ENCODE data around the gene GBA3. TPM values are rescaled to one million over a fixed set of nuclear protein-coding genes. Genes with fewer than 3 reads are reported as not detected.

GBA3 gene
- total RNA-seq, 6 experiments from 2014 or later, result not detected

- H3K9me3 Mint-ChIP-seq, result no peaks in the 10 kb centered on the region
- TF ChIP-seq, protein P1, sequence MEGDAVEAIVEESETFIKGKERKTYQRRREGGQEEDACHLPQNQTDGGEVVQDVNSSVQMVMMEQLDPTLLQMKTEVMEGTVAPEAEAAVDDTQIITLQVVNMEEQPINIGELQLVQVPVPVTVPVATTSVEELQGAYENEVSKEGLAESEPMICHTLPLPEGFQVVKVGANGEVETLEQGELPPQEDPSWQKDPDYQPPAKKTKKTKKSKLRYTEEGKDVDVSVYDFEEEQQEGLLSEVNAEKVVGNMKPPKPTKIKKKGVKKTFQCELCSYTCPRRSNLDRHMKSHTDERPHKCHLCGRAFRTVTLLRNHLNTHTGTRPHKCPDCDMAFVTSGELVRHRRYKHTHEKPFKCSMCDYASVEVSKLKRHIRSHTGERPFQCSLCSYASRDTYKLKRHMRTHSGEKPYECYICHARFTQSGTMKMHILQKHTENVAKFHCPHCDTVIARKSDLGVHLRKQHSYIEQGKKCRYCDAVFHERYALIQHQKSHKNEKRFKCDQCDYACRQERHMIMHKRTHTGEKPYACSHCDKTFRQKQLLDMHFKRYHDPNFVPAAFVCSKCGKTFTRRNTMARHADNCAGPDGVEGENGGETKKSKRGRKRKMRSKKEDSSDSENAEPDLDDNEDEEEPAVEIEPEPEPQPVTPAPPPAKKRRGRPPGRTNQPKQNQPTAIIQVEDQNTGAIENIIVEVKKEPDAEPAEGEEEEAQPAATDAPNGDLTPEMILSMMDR (IDR thresholded peaks at IDR 0.05), result no peak
- no peak overlapping the region for H3K4me3 Mint-ChIP-seq
- H3K36me3 Mint-ChIP-seq (ENCODE audit: low read depth), result no peaks in the 10 kb centered on the region
- no peak overlapping the region for H3K27ac Mint-ChIP-seq
- no peaks in the 10 kb centered on the region for H3K4me1 Mint-ChIP-seq (ENCODE audit: low read depth)
- peaks cover 3% of the 10 kb centered on the region; the same call in 1 of the 2 replicates for H3K27me3 Mint-ChIP-seq (ENCODE audit: insufficient read depth)
- DNase-seq, result no peak
Measured at GRCh38 chr4:22678940-22679854, 13.5 kb upstream of the GBA3 start.

- no peak overlapping the region for H3K4me3 Mint-ChIP-seq
- H3K27me3 Mint-ChIP-seq (ENCODE audit: insufficient read depth), result peaks cover 3% of the 10 kb centered on the region; the same call in 1 of the 2 replicates
- no peaks in the 10 kb centered on the region for H3K9me3 Mint-ChIP-seq
Measured at GRCh38 chr4:22680065-22680642, 12.6 kb upstream of the GBA3 start.

GRCh38 chr4:22683726-22684125 is 9.0 kb upstream of the GBA3 start:
- Mint-ChIP-seq H3K27me3 (ENCODE audit: insufficient read depth) (peaks cover 6% of the 10 kb centered on the region), H3K27ac (no peak overlapping the region), H3K9me3 (no peaks in the 10 kb centered on the region), H3K4me1 (ENCODE audit: low read depth) (peaks cover 7% of the 10 kb centered on the region), H3K36me3 (ENCODE audit: low read depth) (no peaks in the 10 kb centered on the region), H3K4me3 (no peak overlapping the region)
- TF ChIP-seq, protein P1 (IDR thresholded peaks at IDR 0.05), result no peak
- no peak for DNase-seq

More at GRCh38 chr4:22680065-22680642, 12.6 kb upstream of the GBA3 start:
- no peak overlapping the region for H3K27ac Mint-ChIP-seq
- DNase-seq, result no peak
- H3K4me1 Mint-ChIP-seq (ENCODE audit: low read depth), result no peaks in the 10 kb centered on the region
- no peaks in the 10 kb centered on the region for H3K36me3 Mint-ChIP-seq (ENCODE audit: low read depth)
- TF ChIP-seq, protein P1 (IDR thresholded peaks at IDR 0.05), result no peak

- Mint-ChIP-seq H3K4me3 (no peak overlapping the region), H3K27me3 (ENCODE audit: insufficient read depth) (peaks cover 5% of the 10 kb centered on the region), H3K9me3 (no peaks in the 10 kb centered on the region), H3K36me3 (ENCODE audit: low read depth) (no peaks in the 10 kb centered on the region), H3K27ac (no peak overlapping the region), H3K4me1 (ENCODE audit: low read depth) (peaks cover 14% of the 10 kb centered on the region)
- TF ChIP-seq, protein P1 (IDR thresholded peaks at IDR 0.05), result no peak
- DNase-seq, result no peak
Measured at GRCh38 chr4:22686141-22686540, 6.6 kb upstream of the GBA3 start.

GRCh38 chr4:22688236-22688635 is 4.5 kb upstream of the GBA3 start:
- no peak overlapping the region for H3K27ac Mint-ChIP-seq
- no peaks in the 10 kb centered on the region for H3K9me3 Mint-ChIP-seq
- H3K4me1 Mint-ChIP-seq (ENCODE audit: low read depth), result peaks cover 14% of the 10 kb centered on the region
- TF ChIP-seq, protein P1 (IDR thresholded peaks at IDR 0.05), result no peak
- DNase-seq, result peak; percentile 51
- peaks cover 6% of the 10 kb centered on the region for H3K27me3 Mint-ChIP-seq (ENCODE audit: insufficient read depth)
- no peaks in the 10 kb centered on the region for H3K36me3 Mint-ChIP-seq (ENCODE audit: low read depth)
- H3K4me3 Mint-ChIP-seq, result no peak overlapping the region

Data from HFFc6 (cell line).